RWPE1 (cell line): ENCODE measurements around the gene GPR83.

Experiments used
- CTCF ChIA-PET: fragments of 350-600 bp; sonication (Branson Sonifier 250); formaldehyde crosslinking; extraction: SDS; loops from one replicate; lab custom pipeline; 2021; lab: Yijun Ruan, JAX
- POLR2A ChIA-PET: fragments of 400-600 bp; formaldehyde crosslinking; extraction: SDS; loops from one replicate; lab custom pipeline; 2020; ENCODE audit warnings: antibody characterized with exemption; ENCODE audit not compliant: low non-redundant PET; lab: Yijun Ruan, JAX
- DNase-seq: peaks from one replicate; pipeline ENCODE4 v3.0.0; 2012; ENCODE audit warnings: low spot score
- H3K27ac ChIP-seq: fragments of 450-650 bp; 2 replicates; pipeline ENCODE4 v1.5.1; 2017
- TF ChIP-seq, protein P1 (sequence below): fragments of 450-650 bp; conservative IDR thresholded peaks from 2 replicates; pipeline ENCODE4 v1.5.1; 2017; ENCODE audit warnings: low read depth, mild to moderate bottlenecking

Gene GPR83

DNA sequence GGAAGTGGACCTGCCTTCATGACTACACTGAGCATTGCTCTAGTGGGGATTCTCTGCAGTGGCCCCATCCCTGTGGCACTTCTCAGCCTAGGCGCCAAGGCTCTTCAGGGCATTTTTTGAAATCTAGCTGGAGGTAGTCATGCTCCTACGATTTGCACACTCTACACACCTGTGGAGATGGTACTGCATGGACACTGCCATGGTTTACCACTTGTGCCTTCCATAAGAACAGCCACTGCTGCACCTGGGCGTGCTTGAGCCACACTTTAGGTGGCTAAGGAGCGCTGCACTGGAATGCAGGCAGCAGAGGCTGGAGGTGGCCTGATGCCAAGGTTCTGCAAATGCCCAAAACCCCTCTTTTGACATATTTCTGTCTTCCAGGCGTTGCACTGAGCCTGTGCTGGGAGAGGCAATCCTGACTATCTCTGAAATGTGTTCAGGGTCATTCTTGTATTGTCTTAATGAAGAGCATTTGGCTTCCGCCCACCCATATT is 72.6 kb downstream of the GPR83 start:
- TF ChIP-seq, protein P1, sequence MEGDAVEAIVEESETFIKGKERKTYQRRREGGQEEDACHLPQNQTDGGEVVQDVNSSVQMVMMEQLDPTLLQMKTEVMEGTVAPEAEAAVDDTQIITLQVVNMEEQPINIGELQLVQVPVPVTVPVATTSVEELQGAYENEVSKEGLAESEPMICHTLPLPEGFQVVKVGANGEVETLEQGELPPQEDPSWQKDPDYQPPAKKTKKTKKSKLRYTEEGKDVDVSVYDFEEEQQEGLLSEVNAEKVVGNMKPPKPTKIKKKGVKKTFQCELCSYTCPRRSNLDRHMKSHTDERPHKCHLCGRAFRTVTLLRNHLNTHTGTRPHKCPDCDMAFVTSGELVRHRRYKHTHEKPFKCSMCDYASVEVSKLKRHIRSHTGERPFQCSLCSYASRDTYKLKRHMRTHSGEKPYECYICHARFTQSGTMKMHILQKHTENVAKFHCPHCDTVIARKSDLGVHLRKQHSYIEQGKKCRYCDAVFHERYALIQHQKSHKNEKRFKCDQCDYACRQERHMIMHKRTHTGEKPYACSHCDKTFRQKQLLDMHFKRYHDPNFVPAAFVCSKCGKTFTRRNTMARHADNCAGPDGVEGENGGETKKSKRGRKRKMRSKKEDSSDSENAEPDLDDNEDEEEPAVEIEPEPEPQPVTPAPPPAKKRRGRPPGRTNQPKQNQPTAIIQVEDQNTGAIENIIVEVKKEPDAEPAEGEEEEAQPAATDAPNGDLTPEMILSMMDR = no peak
- POLR2A ChIA-PET = no interaction called here
- CTCF ChIA-PET = no interaction called here
- no peak for DNase-seq
- no peak overlapping the region for H3K27ac ChIP-seq
